HepG2 (cell line): ENCODE data around the gene NLRC5. TPM values are rescaled to one million over a fixed set of nuclear protein-coding genes. Genes with fewer than 3 reads are reported as not detected.

Experiments
- ATF2 ChIP-seq: sonication (generic); formaldehyde crosslinking; IDR thresholded peaks from 2 replicates; pipeline ENCODE4 v1.4.0; 2020; ENCODE audit warnings: missing genetic modification reagents
- CENPT ChIP-seq: sonication (generic); formaldehyde crosslinking; IDR thresholded peaks from 2 replicates; pipeline ENCODE4 v1.8.0; 2022; ENCODE audit warnings: low read depth, mild to moderate bottlenecking, moderate library complexity, missing genetic modification reagents
- ELF3 ChIP-seq: IDR thresholded peaks from 2 replicates; pipeline ENCODE4 v1.6.1; 2016; ENCODE audit warnings: missing genetic modification reagents, missing compliant biosample characterization
- EP300 ChIP-seq, 3 experiments: sonication (generic) in 1 of 3; formaldehyde crosslinking in 1 of 3; IDR thresholded peaks; 2 replicates each; pipeline versions ENCODE4 v1.5.1 to v1.6.1; 2011 to 2020; ENCODE audit warnings: low read depth in 2 of 3, low read length in 2 of 3, borderline replicate concordance in 1 of 3, improper control_type of control experiment in 1 of 3, mild to moderate bottlenecking in 1 of 3, missing genetic modification reagents in 1 of 3, moderate library complexity in 1 of 3
- ETS1 ChIP-seq: sonication (generic); formaldehyde crosslinking; IDR thresholded peaks from 2 replicates; pipeline ENCODE4 v1.4.0; 2020; ENCODE audit warnings: missing genetic modification reagents
- FOSL2 ChIP-seq: sonication (generic); formaldehyde crosslinking; IDR thresholded peaks from 2 replicates; pipeline ENCODE4 v1.4.0; 2020; ENCODE audit warnings: missing genetic modification reagents
- FOXO4 ChIP-seq: sonication (generic); formaldehyde crosslinking; conservative IDR thresholded peaks from 2 replicates; pipeline ENCODE4 v1.8.1; 2023; ENCODE audit warnings: missing genetic modification reagents
- GLI4 ChIP-seq: sonication (generic); formaldehyde crosslinking; IDR thresholded peaks from 2 replicates; pipeline ENCODE4 v1.5.1; 2020; ENCODE audit warnings: missing genetic modification reagents, mild to moderate bottlenecking, moderate library complexity, borderline replicate concordance
- HOXD1 ChIP-seq: sonication (generic); formaldehyde crosslinking; IDR thresholded peaks from 2 replicates; pipeline ENCODE4 v1.5.0; 2020; ENCODE audit warnings: missing genetic modification reagents
- MIER3 ChIP-seq: IDR thresholded peaks from 2 replicates; pipeline ENCODE4 v1.6.1; 2016; ENCODE audit warnings: missing compliant biosample characterization, borderline replicate concordance
- MIXL1 ChIP-seq: IDR thresholded peaks from 2 replicates; pipeline ENCODE4 v1.6.1; 2016
- MYPOP ChIP-seq: sonication (generic); formaldehyde crosslinking; IDR thresholded peaks from 2 replicates; pipeline ENCODE4 v1.8.1; 2023; ENCODE audit warnings: mild to moderate bottlenecking, moderate library complexity, missing genetic modification reagents
- NCOA2 ChIP-seq: sonication (generic); formaldehyde crosslinking; IDR thresholded peaks from 2 replicates; pipeline ENCODE4 v1.8.0; 2022; ENCODE audit warnings: inconsistent platforms
- NFE2L2 ChIP-seq: fragments of 150-350 bp; IDR thresholded peaks from 2 replicates; pipeline ENCODE4 v1.6.1; 2014; ENCODE audit warnings: low read length
- SMC3 ChIP-seq: IDR thresholded peaks from 2 replicates; pipeline ENCODE4 v1.6.1; 2011; ENCODE audit warnings: low read length, improper control_type of control experiment
- SOX13 ChIP-seq, 3 experiments: fragments of 450-650 bp in 1 of 3; sonication (generic) in 1 of 3; formaldehyde crosslinking in 1 of 3; IDR thresholded peaks in 2 of 3; conservative IDR thresholded peaks in 1 of 3; 2 replicates each; pipeline versions ENCODE4 v1.5.0 to v1.6.1; 2016 to 2020; ENCODE audit warnings: antibody characterized with exemption in 1 of 3, mild to moderate bottlenecking in 1 of 3, missing compliant biosample characterization in 1 of 3, missing genetic modification reagents in 1 of 3, moderate library complexity in 1 of 3
- SRF ChIP-seq: IDR thresholded peaks from 2 replicates; pipeline ENCODE4 v1.6.1; 2011; ENCODE audit warnings: mild to moderate bottlenecking, low read depth, low read length, moderate library complexity
- TGIF2 ChIP-seq: IDR thresholded peaks from 2 replicates; pipeline ENCODE4 v1.6.1; 2016; ENCODE audit warnings: control low read depth, missing compliant biosample characterization
- ZBTB43 ChIP-seq: sonication (generic); formaldehyde crosslinking; conservative IDR thresholded peaks from 2 replicates; pipeline ENCODE4 v1.4.0; 2020; ENCODE audit warnings: missing genetic modification reagents
- ZNF317 ChIP-seq: sonication (generic); formaldehyde crosslinking; IDR thresholded peaks from 2 replicates; pipeline ENCODE4 v1.5.0; 2020; ENCODE audit warnings: mild to moderate bottlenecking, missing genetic modification reagents
- ZNF552 ChIP-seq: sonication (generic); formaldehyde crosslinking; IDR thresholded peaks from 2 replicates; pipeline ENCODE4 v1.9.0; 2022; ENCODE audit warnings: missing genetic modification reagents, mild to moderate bottlenecking, borderline replicate concordance
- ZNF724P ChIP-seq: sonication (generic); formaldehyde crosslinking; IDR thresholded peaks from 2 replicates; pipeline ENCODE4 v1.8.0; 2022; ENCODE audit warnings: missing genetic modification reagents, borderline replicate concordance
- ZNF788 ChIP-seq: sonication (generic); formaldehyde crosslinking; IDR thresholded peaks from 2 replicates; pipeline ENCODE4 v1.5.0; 2020; ENCODE audit warnings: mild to moderate bottlenecking, missing genetic modification reagents, borderline replicate concordance
- ZNF841 ChIP-seq: sonication (generic); formaldehyde crosslinking; IDR thresholded peaks from 2 replicates; pipeline ENCODE4 v1.8.1; 2023; ENCODE audit warnings: missing genetic modification reagents, borderline replicate concordance
- polyA plus RNA-seq, 8 experiments: library from polyadenylated mRNA; depleted of rRNA in 3 of 8; stranded (reverse) in 7 of 8; unstranded in 1 of 8; fragments of >200 nt; fragmentation: Illumina TruSeq in 4 of 8; extraction: Trizol in 4 of 8; gene quantifications; 2 replicates each; pipeline versions ENCODE4 v1.2.1 to v1.2.3, GENCODE V29; 2011 to 2016; ENCODE audit warnings: low read depth in 4 of 8, missing spikeins in 1 of 8, mixed read lengths in 1 of 8; ENCODE audit not compliant: insufficient read depth in 1 of 8
- total RNA-seq, 5 experiments: library from RNA; depleted of rRNA; stranded (reverse); fragments of >200 nt; fragmentation: Illumina TruSeq; extraction: Trizol; gene quantifications; 2 replicates each; pipeline ENCODE4 v1.2.3, GENCODE V29; 2016; ENCODE audit warnings: low read depth in 1 of 5

The NLRC5 gene
- total and polyA plus RNA-seq, 2 of the 13 experiments (the other 11 are each of a cell fraction or from before 2014, with no cell fraction given), result 6.3 to 12.7 TPM

GRCh38 chr16:56967733-56968132 lies 21.6 kb upstream of the NLRC5 start (continued):
- TF ChIP-seq NFE2L2, result no peak
- TF ChIP-seq NCOA2 (CRISPR knock-in tag), result peak; percentile 28; the same call in 1 of the 2 replicates
- no peak for TF ChIP-seq ZNF724P (CRISPR knock-in tag)
- TF ChIP-seq ELF3 (CRISPR knock-in tag), result peak; percentile 68
- TF ChIP-seq ZNF552 (CRISPR knock-in tag), result no peak
- TF ChIP-seq FOXO4 (CRISPR knock-in tag), result no peak
- no peak for TF ChIP-seq SOX13 (IDR thresholded peaks at IDR 0.05)
- TF ChIP-seq SOX13 (CRISPR knock-in tag; conservative IDR thresholded peaks at IDR 0.05 in 1 of 2, IDR thresholded peaks at IDR 0.05 in 1 of 2), result peak in 1 of 2 experiments; percentile 67; a peak in 2 of 4 replicates
- TF ChIP-seq MIER3 (CRISPR knock-in tag), result peak; percentile 52; the same call in 1 of the 2 replicates
- TF ChIP-seq ZBTB43 (CRISPR knock-in tag), result 0 out of 2 replicates have a peak, but pooled peaks have one; percentile 33
- TF ChIP-seq ZNF317, result 0 out of 2 replicates have a peak, but pooled peaks have one; percentile 39
- peak; percentile 52; the same call in 1 of the 2 replicates for TF ChIP-seq MYPOP (CRISPR knock-in tag)
- TF ChIP-seq FOSL2 (CRISPR knock-in tag), result 0 out of 2 replicates have a peak, but pooled peaks have one; percentile 25
- TF ChIP-seq ETS1, result no peak
- TF ChIP-seq SRF, result no peak
- TF ChIP-seq ZNF788 (CRISPR knock-in tag), result peak; percentile 65; the same call in 1 of the 2 replicates
- TF ChIP-seq MIXL1, result peak; percentile 65; the same call in 1 of the 2 replicates
- TF ChIP-seq ZNF841 (CRISPR knock-in tag), result no peak
- no peak for TF ChIP-seq TGIF2
- TF ChIP-seq GLI4 (CRISPR knock-in tag), result no peak
- TF ChIP-seq HOXD1 (CRISPR knock-in tag), result peak; percentile 39; the same call in 1 of the 2 replicates
- peak; percentile 46 to 52; a peak in 2 of 4 replicates for TF ChIP-seq EP300 (IDR thresholded peaks at IDR 0.05; ENCODE audit: low read depth in 2 of 2, low read length in 2 of 2)
- TF ChIP-seq EP300 (CRISPR knock-in tag; IDR thresholded peaks at IDR 0.05; ENCODE audit: borderline replicate concordance), result no peak
- peak; percentile 46; the same call in 1 of the 2 replicates for TF ChIP-seq ATF2 (CRISPR knock-in tag)
- no peak for TF ChIP-seq CENPT (CRISPR knock-in tag)
- TF ChIP-seq SMC3, result peak; percentile 24; the same call in 1 of the 2 replicates
